Ureter (tissue), 1 donor: Measurements from ENCODE around the gene RYR2. TPM values are rescaled to one million over a fixed set of nuclear protein-coding genes. Genes with fewer than 3 reads are reported as not detected.
"Not testable (repeated sequence)": the region's sequence is repeated elsewhere in the genome, so short reads cannot be mapped to it uniquely, and the experiment has no call there.

Experiments used
- DNase-seq: peaks from one replicate; pipeline ENCODE4 v3.0.0-alpha.2; 2020; ENCODE audit warnings: low spot score
- total RNA-seq: library from RNA; stranded (reverse); gene quantifications from one replicate; pipeline ENCODE4 v1.2.4, GENCODE V29; 2023
- donor health status: DM: yes; HTN: yes; CAD: no.

RYR2 gene
- total RNA-seq, 1 donor from 2014 or later = 5.5 TPM

DNA sequence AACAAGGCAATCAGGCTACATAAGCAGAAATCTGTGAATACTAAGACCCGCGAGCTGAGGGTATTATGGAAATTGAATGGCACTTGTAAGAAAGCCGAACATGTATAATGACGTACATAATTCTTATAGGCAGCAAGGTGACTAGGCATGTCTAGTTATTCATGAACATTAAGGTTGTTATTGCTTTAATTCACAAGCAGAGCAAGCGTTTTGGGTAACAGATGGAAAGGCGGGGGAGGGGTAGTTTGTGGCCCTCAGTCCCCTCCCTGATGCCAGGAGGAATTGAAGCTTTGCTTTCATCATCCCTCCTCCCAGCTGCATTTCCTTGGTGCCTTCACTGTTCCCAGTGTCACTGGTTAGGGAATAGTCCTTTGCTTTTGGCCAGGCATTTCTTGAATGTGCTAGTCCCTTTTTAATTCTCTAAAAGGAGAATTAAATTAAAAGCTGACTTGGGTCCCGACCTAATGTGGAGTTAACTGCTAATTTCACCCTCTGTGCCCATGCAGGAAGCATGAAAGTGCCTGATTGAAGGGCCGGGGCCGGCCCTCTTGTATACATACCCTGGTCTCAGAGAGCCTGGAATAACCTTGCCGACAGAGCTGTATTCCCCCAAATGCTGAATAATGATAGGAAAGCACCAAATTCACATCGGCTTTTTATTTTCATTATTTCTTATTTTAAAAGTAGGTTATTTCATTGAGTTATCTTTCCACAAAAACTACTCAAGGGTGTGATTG is 42.5 kb downstream of the RYR2 start:
- DNase-seq = no peak

DNA sequence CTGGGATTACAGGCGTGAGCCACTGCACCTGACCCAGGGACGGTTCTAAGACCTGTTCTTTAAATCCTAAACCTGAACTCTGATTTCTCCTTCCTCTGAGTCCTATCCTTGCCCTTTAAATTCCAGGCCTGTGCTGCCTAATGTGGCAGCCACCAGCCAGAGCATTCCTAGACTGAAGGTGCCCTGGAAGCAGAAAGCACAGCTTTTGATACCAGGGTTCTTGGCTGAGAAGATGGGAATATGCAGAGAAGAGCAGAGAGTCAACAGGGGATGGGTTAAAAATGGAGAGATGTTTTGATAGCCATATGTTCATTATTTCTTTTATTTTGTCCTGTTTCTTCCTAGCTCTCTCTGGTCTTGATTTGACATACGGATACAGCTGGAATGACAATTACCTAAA is 49.7 kb downstream of the RYR2 start:
- no peak for DNase-seq

DNA sequence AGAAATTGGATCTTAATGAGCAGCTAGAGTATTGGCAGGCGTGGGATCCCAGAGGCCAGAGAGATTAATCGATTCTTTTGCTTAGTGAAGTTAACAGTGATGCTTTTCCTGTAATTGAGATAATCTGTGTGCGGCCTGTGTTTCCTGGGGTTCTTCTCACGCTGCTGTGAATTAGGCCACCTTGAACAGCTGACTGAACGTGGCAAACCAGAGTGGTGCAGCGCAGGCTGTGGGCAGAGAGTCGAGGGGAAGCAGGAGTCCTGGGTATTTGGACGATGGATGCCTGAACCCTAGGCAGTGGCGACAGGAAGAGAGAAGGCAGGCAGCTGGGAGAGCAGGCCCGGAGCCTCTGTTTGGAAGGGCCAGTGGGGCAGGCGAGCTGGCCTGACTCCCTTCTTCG is 51.7 kb downstream of the RYR2 start:
- DNase-seq = no peak

DNA sequence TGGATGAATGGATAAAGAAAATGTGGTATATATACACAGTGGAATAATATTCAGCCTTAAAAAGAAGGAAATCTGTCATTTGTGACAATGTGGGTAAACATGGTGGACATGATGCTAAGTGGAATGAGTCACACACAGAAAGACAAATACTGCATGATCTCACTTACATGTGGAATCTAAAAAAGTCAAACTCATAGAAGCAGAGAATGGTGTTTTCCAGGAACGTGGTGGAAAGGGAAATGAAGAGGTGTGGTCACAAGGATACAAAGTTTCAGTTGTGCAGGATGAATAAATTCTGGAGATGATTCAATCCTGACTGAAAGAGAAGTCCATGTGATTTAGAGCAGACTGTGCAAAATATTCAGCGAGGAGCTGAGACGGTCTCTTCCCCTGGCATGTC is 56.6 kb downstream of the RYR2 start:
- no peak for DNase-seq

DNA sequence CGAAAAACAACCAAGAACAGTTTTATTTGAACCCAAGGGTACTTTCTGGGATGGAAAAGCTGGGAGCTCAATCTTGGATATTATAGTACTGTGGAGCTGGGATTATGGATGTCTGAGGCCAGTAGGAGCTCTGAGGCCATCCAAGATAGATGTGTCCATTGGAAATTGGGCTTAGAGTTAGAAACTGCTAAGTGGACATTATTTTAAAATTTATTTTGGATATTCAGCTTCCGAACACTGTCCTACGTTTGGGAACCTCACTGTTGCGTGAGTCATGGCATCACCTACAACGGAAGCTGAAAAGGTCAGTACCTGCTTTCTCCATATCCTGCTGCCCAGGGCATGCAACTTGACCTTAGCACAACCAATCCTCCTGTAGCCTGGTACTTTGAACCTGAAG is 61.0 kb downstream of the RYR2 start:
- no peak for DNase-seq

DNA sequence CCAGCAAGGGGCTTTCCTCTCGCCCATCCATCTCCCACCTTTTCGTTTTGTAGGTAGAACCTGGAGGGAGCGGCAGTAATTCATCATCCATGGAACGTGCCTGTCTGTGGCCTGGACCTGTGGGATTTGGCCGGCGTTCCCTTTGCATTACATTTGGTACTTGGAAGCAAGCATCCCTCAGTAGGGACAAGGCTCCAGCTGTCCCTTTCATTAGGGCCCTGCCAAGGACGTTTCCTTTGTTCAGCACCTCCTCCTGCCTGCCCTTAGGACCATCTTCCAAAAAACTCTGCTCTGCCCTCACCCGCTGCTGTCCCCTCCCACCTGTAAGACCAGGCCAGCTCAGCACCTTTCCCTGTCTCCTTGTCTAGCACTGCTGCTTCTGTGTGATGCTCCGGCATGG is 62.1 kb downstream of the RYR2 start:
- DNase-seq = no peak

GRCh38 chr1:237105826-237106225 is 63.8 kb downstream of the RYR2 start:
- no peak for DNase-seq

DNA sequence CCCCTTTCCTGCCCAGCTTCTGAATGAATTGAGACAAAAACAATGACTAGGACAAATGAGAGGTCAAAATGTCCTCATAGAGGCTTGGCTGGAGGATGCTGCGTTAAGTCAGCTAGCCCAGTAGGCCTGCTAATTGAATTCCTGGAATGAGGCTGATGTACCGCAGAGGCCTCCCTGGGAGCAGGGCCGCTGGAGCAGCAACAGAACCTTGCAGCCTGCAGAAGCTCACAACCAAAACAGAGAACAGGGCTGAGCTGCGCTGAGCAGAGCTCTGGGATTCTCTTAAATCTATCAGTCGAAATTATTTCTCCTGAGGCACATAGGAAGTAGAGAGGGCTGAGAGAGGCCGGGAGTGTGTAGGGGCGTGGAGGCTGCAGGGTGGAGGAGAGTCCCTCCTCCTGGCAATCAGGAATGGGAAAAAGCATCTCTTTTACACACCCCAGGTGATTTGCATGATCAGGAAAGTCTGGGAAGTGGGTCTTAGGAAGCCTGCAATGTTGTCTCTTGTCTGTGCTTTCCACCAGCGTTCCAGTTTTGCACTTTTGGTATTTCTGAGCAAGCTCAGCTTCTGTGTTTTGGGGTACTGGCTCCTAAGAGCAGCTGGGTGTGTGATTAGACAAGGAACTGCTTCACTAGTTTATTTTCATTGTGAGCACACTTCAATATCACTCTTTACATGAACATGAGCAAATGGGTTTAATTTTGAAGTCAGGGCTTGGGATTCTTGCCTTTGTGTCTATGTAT is 66.5 kb downstream of the RYR2 start:
- DNase-seq = no peak

GRCh38 chr1:237111807-237112206 is 69.8 kb downstream of the RYR2 start:
- DNase-seq = no peak

DNA sequence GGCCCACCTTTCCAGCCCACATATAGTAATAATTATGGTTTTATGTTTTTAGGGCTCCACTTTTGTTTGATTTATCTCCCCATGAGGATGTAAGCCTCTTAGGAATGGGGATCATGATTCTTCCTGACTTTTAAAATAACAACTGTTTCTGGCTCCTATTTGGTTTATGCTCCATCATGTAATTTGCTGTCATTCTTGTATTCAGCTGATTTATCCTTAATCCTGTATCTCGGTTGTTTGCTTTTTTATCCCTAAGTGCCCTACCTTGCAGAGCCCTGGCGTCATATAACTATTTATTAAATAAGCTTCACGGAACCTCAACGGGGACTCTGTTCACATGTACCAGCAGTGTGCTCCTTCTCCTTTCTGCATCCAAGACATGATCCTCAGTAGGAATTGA is 70.7 kb downstream of the RYR2 start:
- DNase-seq = no peak

DNA sequence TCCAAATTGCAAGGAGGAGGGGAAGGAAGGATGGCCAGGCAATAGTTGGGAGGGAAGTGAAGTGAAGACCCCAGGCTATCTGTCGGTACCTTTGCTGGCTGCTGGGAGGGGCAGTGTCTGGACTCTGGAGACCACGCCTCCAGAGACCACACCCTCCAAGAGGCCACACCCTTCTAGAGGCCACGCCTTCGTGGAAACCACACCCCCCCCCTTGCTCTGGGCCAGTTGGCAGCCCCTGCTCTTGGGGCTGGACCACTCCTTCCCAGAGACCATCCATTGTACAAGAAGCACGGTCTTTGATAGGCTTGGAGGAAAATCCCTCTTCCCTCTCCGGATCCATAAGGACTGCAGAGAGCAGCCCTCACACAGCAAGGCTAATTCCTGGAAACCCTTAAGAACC is 73.1 kb downstream of the RYR2 start:
- no peak for DNase-seq

DNA sequence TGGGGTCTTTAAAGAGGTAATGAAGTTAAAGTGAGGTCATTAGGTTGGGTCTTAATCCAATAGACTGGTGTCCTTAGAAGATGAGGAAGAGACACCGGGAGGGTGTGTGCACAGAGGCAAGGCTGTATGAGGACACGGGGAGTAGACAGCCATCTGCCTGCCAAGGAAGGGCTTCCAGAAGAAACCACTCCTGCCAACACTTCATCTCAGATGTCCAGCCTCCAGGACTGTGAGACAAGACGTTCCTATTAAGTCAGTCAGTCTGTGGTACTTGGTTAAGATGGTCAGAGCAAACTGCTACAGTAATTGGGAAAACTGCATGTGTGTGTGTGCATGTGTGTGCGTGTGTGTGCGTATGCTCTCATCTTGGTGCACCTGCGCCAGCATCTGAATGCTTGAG is 77.1 kb downstream of the RYR2 start:
- no peak for DNase-seq

GRCh38 chr1:237120683-237121082 is 78.7 kb downstream of the RYR2 start:
- DNase-seq = no peak

- no peak for DNase-seq
Observed at GRCh38 chr1:237124856-237125462, 83.0 kb downstream of the RYR2 start.

GRCh38 chr1:237126180-237126579 is 84.2 kb downstream of the RYR2 start:
- no peak for DNase-seq

DNA sequence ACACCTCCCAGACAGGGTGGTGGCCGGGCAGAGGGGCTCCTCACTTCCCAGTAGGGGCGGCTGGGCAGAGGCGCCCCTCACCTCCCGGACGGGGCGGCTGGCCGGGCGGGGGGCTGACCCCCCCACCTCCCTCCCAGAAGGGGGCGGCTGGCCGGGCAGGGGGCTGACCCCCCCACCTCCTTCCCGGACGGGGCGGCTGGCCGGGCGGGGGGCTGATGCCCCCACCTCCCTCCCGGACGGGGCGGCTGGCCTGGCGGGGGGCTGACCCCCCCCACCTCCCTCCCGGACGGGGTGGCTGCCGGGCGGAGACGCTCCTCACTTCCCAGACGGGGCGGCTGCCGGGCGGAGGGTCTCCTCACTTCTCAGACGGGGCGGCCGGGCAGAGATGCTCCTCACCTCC is 85.3 kb downstream of the RYR2 start:
- not testable (repeated sequence) for DNase-seq

DNA sequence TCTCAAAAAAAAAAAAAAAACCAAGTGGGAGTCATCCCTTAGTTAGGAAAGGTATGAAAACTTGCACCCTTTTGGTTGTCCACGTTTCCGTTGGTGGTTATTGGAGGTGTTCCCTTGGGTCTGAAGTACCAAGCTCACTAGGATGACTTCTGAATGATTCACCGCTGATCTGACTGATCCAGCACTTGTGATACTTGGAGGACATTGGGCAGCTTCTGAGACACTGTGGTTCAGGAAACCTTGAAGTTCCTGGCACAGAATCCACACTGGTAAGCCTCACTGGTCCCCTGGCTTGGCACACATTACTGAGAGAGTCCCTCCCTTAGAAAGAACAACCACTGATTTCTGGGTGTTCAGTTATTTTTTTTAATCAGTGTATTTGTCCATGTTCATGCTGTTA is 91.9 kb downstream of the RYR2 start:
- DNase-seq = no peak

- no peak for DNase-seq
Observed at GRCh38 chr1:237134929-237135328, 92.9 kb downstream of the RYR2 start.

- no peak for DNase-seq
Observed at GRCh38 chr1:237138551-237138950, 96.6 kb downstream of the RYR2 start.

DNA sequence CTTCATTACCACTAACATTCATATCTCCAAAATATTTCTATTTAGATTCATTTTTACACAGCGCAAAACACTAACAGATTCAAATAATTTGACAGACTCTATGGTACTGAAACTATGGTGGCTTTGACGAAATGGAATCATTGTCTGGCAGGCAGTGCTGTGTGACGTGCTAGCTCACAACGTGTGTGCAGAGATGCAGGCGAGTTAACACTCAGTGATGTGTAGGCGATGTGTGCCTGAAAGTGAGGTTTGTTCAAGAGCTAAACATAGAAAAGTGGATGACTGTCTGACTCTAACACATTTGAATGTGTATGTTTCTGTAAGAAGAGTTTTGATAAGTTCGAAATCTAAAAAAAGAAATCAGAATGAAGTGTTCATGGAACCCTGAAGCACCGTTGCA is 97.7 kb downstream of the RYR2 start:
- DNase-seq = no peak

DNA sequence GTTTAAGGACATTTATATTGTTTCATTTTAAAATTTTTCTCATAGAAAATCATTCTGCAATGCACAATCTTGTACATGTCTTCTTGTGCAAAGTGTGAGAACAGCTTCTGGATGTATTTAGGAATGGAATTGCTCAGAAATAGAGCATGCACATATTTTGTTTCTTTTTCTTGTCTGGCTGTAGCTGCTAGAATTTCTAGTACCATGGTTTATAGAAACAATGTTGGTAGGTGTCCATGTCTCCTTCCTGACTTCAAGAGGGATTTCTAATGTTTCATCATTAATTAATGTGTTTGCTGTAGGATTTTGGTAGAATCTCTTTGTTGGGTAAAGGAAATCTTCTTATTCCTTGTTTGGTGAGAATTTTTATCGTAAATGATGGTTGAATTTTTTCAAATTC is 99.0 kb downstream of the RYR2 start:
- DNase-seq = no peak

- no peak for DNase-seq
Observed at GRCh38 chr1:237141502-237141901, 99.5 kb downstream of the RYR2 start.
